GM20000 (cell line): ENCODE results near the gene HMG20B.
"Not testable (repeated sequence)": the region's sequence is repeated elsewhere in the genome, so short reads cannot be mapped to it uniquely, and the experiment has no call there.

ENCODE experiments used
- DNase-seq: peaks from one replicate; pipeline ENCODE4 v3.0.0; 2012; ENCODE audit warnings: low spot score
- TF ChIP-seq, protein P1 (sequence below): IDR thresholded peaks from 2 replicates; pipeline ENCODE4 v1.5.1; 2012; ENCODE audit warnings: mild to moderate bottlenecking, control low read depth; ENCODE audit errors: extremely low read depth, missing control alignments

The HMG20B gene

DNA sequence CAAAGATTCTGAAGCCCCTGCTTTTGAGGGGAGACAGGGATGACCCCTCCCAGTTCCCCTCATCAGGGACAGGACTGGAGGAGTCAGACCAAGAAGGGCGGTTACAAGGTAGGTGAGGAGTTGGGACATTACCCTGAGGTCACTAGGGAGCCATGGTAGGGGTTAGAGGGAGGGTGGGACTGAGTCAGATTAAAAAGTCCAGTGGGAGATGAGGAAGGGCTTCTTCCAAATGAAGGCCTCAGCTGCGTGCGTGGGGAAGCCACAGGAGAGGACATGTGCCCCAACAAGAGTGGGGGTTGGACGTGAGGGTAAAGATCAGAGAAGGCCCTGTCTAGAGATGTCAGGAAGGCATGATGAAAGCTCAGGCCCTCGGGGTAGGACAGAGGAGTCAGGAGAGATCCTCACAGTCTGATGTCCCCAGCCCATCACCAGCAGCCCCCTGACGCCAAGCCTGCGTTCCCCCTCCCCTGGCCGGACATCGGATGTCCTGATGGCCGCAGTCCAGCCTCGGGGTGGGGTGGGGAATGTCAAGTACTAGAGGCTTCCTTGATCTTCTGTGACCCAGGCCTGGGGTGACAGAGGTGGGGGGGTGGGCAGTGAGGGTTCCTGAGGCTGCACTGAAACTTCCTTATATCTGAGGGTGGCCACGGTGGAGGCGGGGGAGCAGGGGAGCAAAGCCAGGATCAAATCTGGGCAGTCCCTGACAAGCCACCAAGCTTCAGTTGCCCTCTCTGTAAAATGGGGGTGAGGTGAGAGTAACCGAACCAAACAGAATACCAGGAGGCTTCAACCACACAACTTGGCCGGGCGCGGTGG lies 8.8 kb upstream of the HMG20B start:
- no peak for DNase-seq
- TF ChIP-seq, protein P1, sequence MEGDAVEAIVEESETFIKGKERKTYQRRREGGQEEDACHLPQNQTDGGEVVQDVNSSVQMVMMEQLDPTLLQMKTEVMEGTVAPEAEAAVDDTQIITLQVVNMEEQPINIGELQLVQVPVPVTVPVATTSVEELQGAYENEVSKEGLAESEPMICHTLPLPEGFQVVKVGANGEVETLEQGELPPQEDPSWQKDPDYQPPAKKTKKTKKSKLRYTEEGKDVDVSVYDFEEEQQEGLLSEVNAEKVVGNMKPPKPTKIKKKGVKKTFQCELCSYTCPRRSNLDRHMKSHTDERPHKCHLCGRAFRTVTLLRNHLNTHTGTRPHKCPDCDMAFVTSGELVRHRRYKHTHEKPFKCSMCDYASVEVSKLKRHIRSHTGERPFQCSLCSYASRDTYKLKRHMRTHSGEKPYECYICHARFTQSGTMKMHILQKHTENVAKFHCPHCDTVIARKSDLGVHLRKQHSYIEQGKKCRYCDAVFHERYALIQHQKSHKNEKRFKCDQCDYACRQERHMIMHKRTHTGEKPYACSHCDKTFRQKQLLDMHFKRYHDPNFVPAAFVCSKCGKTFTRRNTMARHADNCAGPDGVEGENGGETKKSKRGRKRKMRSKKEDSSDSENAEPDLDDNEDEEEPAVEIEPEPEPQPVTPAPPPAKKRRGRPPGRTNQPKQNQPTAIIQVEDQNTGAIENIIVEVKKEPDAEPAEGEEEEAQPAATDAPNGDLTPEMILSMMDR: no peak

DNA sequence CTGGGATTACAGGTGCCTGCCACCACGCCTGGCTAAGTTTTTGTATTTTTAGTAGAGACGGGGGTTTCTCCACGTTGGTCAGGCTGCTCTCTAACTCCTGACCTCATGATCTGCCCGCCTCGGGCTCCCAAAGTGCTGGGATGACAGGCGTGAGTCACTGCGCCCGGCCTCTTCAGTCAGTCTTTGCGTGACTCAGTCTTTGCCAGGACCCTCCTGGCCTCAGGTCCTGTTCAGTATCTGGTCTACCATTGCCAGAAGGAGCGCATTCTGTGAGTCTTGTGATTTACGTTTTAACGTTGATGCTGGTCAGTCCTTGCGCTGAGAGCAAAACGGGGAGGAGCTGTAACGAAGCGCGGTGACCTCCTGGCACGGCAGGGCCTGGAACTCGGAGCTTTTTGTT lies 7.6 kb upstream of the HMG20B start:
- no peak for DNase-seq

DNA sequence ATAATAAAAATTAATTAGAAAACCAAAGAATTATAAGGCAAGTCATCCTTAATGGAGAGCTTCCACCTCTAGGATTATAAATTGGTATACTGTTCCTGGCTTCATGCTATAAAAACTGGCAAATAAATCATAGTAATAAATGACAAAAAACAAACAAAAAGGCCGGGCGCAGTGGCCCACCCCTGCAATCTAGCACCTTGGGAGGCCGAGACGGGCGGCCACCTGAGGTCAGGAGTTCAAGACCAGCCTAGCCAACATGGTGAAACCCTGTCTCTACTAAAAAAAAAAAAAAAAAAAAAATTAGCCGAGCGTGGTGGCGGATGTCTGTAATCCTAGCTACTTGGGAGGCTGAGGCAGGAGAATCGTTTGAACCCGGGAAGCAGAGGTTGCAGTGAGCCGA lies 2.7 kb upstream of the HMG20B start:
- DNase-seq: not testable (repeated sequence)

More for the DNA sequence above, 7.6 kb upstream of the HMG20B start:
- TF ChIP-seq, protein P1: no peak

DNA sequence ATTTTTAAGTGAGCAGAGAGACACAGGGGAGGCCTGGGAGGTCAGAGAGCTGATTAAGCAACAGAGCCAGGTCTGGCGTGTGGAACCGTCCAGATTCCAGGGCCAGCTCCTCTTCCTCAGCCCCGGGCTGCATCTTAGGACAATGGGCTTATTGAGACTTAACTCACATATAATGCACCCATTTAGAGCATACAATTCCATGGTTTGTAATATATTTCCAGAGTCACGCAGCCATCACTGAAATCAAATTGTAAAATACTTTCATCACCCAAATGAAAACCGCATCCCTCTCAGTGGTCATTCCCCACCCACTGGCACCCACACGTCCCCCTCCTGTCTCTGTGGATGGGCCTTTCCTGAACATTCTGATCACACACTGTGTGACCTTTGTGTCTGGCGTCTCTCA lies 2.1 kb upstream of the HMG20B start:
- TF ChIP-seq, protein P1: no peak
- DNase-seq: no peak

DNA sequence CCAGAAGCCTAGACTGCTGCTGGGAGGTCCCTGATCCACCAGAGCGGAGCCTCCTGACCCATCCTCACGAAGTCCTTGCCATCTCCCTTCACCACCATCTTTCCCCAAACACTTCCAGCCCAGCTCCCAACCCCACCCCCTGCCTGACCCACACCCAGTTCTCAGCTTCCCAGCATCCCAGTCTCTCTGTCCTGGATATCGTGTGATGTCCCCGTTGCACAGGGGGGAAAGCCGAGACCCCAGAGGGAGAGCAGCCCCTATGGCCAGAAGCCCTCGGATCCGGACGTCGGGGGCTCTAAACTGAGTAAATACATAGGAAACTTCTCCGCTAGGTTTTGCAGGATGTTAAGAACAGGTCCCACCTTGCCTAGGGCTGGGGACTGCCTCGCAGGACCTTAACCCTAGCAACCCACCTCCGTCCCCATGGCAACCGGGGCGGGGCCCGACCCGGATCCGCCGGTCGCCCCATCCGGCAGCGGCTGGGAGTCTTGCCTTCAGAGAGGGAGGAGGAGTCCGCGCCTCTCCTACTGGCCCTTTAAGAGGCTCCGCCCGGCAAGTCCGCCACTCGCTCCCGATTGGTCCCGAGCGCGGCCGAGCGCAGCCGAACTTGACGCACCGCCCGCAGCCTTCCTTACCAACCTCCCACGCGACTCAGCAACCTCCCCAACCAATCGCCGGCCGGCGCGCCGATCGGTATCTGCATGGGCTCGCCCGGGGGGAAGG lies 451 bp upstream of the HMG20B start:
- TF ChIP-seq, protein P1: no peak
- peak; percentile 99 for DNase-seq

DNA sequence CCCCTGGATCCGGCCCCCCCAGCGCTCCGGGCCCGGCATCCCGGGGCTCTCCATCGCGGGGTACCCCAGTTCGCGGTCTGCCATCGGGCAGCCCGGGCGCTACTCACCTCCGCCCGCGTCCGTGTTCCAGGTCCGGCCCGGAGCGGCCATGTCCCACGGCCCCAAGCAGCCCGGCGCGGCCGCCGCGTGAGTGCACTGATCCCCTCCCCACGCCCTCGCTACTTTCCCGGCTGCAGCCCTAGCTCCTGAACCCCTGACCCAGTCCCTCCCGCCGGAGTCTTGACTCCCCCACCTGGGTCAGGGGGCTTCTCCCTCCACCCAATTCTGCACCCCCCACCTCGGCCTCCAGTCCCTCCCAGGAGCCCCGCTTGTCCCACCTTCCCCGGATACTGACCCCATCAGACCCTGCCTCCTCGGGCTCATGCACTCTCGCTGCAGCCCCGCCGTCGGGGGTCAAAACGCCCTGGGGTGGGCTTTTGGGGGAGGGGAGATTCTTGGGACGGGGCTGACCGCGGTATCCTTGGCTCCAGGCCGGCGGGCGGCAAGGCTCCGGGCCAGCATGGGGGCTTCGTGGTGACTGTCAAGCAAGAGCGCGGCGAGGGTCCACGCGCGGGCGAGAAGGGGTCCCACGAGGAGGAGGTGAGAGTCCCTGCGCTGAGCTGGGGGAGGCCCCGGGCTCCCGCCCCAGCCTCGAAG lies 566 bp downstream of the HMG20B start:
- no peak for DNase-seq
- TF ChIP-seq, protein P1: no peak

DNA sequence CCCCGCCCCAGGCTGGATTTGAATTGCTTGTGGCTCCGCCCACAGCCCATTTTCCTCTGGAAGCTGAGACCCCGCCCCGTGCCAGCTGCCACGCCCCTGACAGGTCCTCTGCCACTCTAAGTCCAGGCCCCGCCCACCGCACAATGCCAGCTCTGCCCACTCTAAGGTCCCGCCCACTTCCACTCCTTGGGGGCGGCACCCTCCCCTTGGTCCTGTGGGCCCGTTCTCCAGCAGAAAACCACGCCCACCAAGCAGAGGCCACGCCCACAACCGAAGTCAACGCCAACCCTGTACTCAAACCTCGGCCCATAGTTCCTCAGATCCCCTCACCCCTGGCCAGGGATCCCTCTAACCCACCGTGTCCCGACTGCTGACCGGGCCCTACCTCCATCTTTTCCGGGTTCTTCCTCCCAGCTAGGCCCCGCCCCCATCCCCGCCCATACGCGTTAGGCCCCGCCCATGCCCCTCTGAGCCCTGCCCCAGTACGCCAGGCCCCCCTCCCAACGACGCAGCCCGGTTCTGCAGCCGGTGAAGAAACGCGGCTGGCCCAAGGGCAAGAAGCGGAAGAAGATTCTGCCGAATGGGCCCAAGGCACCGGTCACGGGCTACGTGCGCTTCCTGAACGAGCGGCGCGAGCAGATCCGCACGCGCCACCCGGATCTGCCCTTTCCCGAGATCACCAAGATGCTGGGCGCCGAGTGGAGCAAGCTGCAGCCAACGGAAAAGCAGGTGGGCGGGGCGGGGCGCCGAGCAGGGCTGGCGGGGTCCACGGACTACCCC lies 1.3 kb downstream of the HMG20B start:
- DNase-seq: peak; percentile 94

More for the DNA sequence above, 1.3 kb downstream of the HMG20B start:
- TF ChIP-seq, protein P1: no peak
